ENCODE data around the gene PKN1. TPM values are rescaled to one million over a fixed set of nuclear protein-coding genes. Genes with fewer than 3 reads are reported as not detected.

PKN1 gene
- total RNA-seq, 1 donor from 2014 or later: 85.9 TPM

GRCh38 chr19:14472202-14472938, 39.3 kb downstream of the PKN1 start:
- H3K36me3 Mint-ChIP-seq: peaks cover 6% of the 10 kb centered on the region
- H3K27ac Mint-ChIP-seq: no peak overlapping the region
- peak; percentile 76 to 96 for DNase-seq (ENCODE audit: low spot score in 2 of 2, unreplicated experiment in 2 of 2)
- no peaks in the 10 kb centered on the region for H3K9me3 Mint-ChIP-seq
- peaks cover 32% of the 10 kb centered on the region for H3K4me1 Mint-ChIP-seq
- peak; percentile 98 for TF ChIP-seq CTCF (IDR thresholded peaks at IDR 0.05; ENCODE audit: unreplicated experiment)
- peak overlapping the region; percentile 36 for H3K4me3 Mint-ChIP-seq
- H3K27me3 Mint-ChIP-seq (ENCODE audit: low read depth): no peaks in the 10 kb centered on the region

- peak overlapping the region; percentile 10 for H3K4me3 Mint-ChIP-seq
- H3K27me3 Mint-ChIP-seq (ENCODE audit: low read depth): no peaks in the 10 kb centered on the region
- H3K27ac Mint-ChIP-seq: peak overlapping the region; percentile 9
Observed at GRCh38 chr19:14473073-14473977, 40.2 kb downstream of the PKN1 start.

GRCh38 chr19:14473978-14474578, 41.0 kb downstream of the PKN1 start:
- Mint-ChIP-seq H3K9me3 (no peaks in the 10 kb centered on the region), H3K4me1 (peaks cover 44% of the 10 kb centered on the region), H3K4me3 (peak overlapping the region; percentile 36), H3K27ac (no peak overlapping the region), H3K27me3 (ENCODE audit: low read depth) (no peaks in the 10 kb centered on the region), H3K36me3 (peaks cover 8% of the 10 kb centered on the region)
- no peak for TF ChIP-seq CTCF (IDR thresholded peaks at IDR 0.05; ENCODE audit: unreplicated experiment)
- no peak for DNase-seq (ENCODE audit: low spot score in 2 of 2, unreplicated experiment in 2 of 2)

More at GRCh38 chr19:14473073-14473977, 40.2 kb downstream of the PKN1 start:
- DNase-seq (ENCODE audit: low spot score in 2 of 2, unreplicated experiment in 2 of 2): no peak
- Mint-ChIP-seq H3K9me3 (no peaks in the 10 kb centered on the region), H3K4me1 (peaks cover 39% of the 10 kb centered on the region), H3K36me3 (peaks cover 11% of the 10 kb centered on the region)
- no peak for TF ChIP-seq CTCF (IDR thresholded peaks at IDR 0.05; ENCODE audit: unreplicated experiment)

- no peak for DNase-seq (ENCODE audit: low spot score in 2 of 2, unreplicated experiment in 2 of 2)
- peak overlapping the region; percentile 36 for H3K4me3 Mint-ChIP-seq
- H3K36me3 Mint-ChIP-seq: peaks cover 4% of the 10 kb centered on the region
- no peaks in the 10 kb centered on the region for H3K9me3 Mint-ChIP-seq
- peaks cover 44% of the 10 kb centered on the region for H3K4me1 Mint-ChIP-seq
- H3K27me3 Mint-ChIP-seq (ENCODE audit: low read depth): no peaks in the 10 kb centered on the region
- TF ChIP-seq CTCF (IDR thresholded peaks at IDR 0.05; ENCODE audit: unreplicated experiment): no peak
- H3K27ac Mint-ChIP-seq: peak overlapping the region; percentile 15
Observed at GRCh38 chr19:14474827-14475226, 41.7 kb downstream of the PKN1 start.

- H3K4me3 Mint-ChIP-seq: peak within 1 kb of the TSS; percentile 37
- H3K27me3 Mint-ChIP-seq (ENCODE audit: low read depth): no peaks in the 10 kb centered on the region
- no peak for TF ChIP-seq CTCF (IDR thresholded peaks at IDR 0.05; ENCODE audit: unreplicated experiment)
- peaks cover 44% of the 10 kb centered on the region for H3K4me1 Mint-ChIP-seq
- H3K27ac Mint-ChIP-seq: peak within 1 kb of the TSS; percentile 15
- no peaks in the 10 kb centered on the region for H3K9me3 Mint-ChIP-seq
- DNase-seq (ENCODE audit: low spot score in 2 of 2, unreplicated experiment in 2 of 2): no peak
- peaks cover 4% of the 10 kb centered on the region for H3K36me3 Mint-ChIP-seq
Observed at GRCh38 chr19:14475251-14476073, 42.4 kb downstream of the PKN1 start, which contains the start of gene PTGER1. PTGER1 (minus strand) TSS chr19:14475354; CDS start chr19:14474320, 1,034 bp downstream.

All from mesothelial cell of epicardium (in vitro differentiated cells).